Neural progenitor cell (in vitro differentiated cells): ENCODE data around the gene NDUFS1.

Source experiments
- EZH2 ChIP-seq: fragments of 200-600 bp; sonication (generic); IDR thresholded peaks from 2 replicates; pipeline ENCODE4 v1.6.1; 2017; ENCODE audit warnings: antibody characterized with exemption, mild to moderate bottlenecking, moderate library complexity
- TF ChIP-seq, protein P1 (sequence below): fragments of 200-600 bp; sonication (generic); IDR thresholded peaks from 2 replicates; pipeline ENCODE4 v1.5.1; 2017; ENCODE audit warnings: antibody characterized with exemption, mild to moderate bottlenecking

DNA sequence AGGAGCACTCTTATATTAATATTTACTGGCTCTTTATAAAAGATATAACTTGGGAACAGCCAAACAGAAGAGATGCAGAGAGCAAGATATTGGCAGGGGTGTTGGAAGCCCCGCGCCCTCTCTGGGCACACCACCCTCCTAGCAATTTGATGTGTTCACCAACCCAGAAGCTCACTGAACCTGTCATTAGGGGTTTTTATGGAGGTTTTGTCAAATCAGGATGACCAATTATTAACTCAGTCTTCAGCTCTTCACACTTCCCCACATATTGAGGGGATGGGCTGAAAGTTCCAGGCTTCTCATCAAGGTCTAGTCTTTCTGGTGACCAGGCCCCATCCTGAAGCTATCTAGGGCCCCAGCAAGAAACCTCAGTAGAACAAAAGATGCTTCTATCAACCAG, 62.4 kb downstream of the NDUFS1 start:
- TF ChIP-seq, protein P1, sequence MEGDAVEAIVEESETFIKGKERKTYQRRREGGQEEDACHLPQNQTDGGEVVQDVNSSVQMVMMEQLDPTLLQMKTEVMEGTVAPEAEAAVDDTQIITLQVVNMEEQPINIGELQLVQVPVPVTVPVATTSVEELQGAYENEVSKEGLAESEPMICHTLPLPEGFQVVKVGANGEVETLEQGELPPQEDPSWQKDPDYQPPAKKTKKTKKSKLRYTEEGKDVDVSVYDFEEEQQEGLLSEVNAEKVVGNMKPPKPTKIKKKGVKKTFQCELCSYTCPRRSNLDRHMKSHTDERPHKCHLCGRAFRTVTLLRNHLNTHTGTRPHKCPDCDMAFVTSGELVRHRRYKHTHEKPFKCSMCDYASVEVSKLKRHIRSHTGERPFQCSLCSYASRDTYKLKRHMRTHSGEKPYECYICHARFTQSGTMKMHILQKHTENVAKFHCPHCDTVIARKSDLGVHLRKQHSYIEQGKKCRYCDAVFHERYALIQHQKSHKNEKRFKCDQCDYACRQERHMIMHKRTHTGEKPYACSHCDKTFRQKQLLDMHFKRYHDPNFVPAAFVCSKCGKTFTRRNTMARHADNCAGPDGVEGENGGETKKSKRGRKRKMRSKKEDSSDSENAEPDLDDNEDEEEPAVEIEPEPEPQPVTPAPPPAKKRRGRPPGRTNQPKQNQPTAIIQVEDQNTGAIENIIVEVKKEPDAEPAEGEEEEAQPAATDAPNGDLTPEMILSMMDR = no peak
- no peak for TF ChIP-seq EZH2
